GM19468 (cell line): ENCODE measurements around the gene TUBB.
"Not testable (repeated sequence)": the region's sequence is repeated elsewhere in the genome, so short reads cannot be mapped to it uniquely, and the experiment has no call there.

Source experiments
- ATAC-seq: cut with Tn5 transposase; IDR thresholded peaks from one replicate; pipeline ENCODE4 v1.9.1; 2021; ENCODE audit warnings: mild to moderate bottlenecking, moderate library complexity, moderate number of reproducible peaks; ENCODE audit not compliant: unreplicated experiment; ENCODE audit errors: extremely low read depth

Gene TUBB

DNA sequence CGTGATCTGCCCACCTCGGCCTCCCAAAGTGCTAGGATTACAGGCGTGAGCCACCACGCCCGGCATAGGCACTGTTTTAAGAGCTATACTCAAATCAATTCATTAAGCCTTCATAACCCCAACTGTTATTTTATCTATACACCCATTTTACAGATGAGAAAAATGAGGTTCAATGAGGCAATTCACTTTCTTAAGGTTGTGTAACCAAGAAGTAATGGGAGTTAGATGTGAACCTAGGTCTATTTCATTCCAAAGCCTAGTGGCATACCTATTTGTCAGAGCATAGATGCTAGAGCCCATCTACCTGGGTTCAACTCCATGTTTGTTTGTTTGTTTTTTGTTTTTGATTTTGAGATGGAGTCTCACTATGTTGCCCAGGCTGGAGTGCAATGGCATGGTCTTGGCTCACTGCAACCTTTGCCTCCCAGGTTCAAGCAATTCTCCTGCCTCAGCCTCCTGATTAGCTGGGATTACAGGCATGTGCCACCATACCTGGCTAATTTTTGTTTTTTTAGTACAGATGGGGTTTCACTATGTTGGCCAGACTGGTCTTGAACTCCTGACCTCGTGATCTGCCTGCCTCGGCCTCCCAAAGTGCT, 36.4 kb downstream of the TUBB start:
- ATAC-seq, result not testable (repeated sequence)

DNA sequence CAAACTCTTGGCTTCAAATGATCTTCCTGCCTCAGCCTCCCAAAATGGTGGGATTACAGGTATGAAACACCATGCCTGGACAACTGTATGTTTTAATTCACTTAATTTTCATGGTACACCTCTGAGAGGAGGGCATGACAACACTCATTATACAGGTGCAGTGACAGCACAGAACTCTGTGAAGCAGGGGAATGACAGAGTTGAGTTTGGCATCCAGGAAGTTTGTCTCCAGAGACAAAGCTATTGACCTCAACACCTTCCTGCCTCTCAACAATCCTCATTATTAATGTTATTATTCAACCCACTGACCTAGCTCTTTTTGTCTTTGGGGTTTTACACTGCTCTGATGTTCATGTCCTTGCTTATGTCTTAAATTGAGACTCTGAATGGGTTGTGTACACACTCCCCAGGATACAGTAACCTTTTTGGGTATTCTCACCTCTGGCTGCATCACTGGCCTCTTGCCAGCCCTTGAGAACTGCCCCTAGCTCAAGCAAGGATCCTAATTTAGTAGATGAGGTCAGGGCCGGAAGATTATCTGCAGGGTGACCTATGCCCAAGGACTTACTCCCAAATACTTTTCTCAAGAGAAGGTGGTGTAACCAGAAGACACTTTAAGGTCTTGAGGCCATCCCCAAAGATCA, 37.2 kb downstream of the TUBB start:
- ATAC-seq, result no peak

DNA sequence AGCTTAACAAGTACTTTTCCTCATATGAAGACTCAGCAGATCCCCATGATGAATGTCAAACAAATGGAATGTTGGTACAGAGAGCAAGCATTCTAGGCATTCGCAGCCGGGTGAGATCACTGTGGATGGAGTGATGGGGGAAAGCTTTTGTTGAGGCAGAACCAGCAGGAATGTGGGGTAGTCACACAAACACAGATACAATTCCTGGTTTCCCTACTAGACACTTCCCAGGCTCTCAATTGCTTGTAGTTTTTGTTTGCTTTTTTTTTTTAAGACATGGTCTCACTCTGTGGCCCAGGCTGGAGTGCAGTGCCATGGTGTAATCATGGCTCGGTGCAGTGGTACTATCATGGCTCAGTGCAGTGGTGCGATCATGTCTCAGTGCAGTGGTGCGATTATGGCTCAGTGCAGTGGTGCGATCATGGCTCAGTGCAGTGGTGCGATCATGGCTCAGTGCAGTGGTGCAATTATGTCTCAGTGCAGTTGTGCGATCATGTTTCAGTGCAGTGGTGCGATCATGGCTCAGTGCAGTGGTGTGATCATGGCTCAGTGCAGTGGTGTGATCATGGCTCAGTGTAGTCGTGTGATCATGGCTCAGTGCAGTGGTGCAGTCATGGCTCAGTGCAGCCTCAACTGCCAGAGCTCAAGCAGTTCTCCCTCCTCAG, 39.6 kb downstream of the TUBB start:
- no peak for ATAC-seq

DNA sequence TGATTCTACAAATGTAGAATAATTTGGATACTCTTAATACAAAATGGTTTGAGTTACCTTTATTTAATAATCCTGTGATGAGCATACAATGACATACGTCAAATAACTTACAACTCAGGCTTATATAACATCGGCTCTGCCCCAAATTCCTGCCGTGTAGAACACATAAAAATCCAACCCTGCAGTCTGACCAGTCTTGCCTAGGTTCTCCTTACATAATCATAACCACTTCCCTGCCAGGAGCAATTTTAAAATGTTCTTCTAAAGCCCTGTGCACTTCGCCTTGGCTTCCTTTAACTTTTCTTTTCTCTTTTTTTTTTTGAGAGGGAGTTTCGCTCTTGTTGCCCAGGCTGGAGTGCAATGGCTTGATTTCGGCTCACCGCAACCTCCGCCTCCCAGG, 40.4 kb downstream of the TUBB start:
- no peak for ATAC-seq

DNA sequence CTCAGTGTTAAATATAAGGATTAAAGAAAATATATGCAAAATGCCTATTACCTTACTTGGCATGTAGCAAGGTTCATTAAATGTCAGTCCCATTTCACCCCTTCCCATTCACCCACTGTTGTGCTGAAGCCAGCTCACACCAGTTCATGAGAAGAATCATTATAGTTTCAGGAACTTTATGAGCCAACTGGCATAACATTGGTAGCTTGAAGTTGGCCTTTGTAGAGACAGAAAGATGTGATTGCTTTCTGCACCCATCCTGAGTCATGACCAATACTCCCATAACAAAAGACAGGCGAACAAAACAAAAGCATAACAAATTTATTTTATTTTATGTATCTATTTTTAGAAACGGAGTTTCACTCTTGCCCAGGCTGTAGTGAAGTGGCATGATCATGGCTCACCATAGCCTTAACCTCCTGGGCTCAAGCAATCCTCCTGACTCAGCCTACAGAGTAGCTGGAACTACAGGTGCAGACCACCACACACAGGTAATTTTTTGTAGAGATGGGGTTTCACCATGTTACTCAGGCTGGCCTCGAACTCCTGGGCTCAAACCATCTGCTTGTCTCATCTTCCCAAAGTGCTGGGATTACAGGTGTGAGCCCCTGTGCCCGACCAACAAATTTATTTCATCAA, 41.8 kb downstream of the TUBB start:
- ATAC-seq, result no peak

DNA sequence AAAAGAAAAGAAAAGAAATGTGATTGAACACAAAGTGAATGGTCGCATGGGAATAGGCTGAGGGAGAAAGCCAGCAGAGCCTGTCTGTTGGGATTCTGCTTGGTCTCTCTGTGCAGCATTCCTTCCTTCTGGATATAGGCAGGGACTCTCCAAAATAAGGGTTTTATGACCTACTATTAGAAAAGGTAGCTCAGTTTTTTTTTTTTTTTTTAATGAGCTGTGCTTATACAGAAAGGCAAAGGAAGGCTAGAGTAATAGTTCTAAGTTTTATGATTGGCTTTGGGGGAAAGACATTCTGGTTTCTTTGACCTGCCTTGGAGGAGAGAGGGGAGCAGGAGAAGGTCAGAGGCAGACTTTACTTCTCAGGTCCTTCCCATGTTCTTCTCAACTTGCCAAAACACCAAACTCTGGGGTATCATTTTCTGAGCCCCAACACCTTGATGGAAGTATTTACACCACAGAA, 43.0 kb downstream of the TUBB start:
- no peak for ATAC-seq

DNA sequence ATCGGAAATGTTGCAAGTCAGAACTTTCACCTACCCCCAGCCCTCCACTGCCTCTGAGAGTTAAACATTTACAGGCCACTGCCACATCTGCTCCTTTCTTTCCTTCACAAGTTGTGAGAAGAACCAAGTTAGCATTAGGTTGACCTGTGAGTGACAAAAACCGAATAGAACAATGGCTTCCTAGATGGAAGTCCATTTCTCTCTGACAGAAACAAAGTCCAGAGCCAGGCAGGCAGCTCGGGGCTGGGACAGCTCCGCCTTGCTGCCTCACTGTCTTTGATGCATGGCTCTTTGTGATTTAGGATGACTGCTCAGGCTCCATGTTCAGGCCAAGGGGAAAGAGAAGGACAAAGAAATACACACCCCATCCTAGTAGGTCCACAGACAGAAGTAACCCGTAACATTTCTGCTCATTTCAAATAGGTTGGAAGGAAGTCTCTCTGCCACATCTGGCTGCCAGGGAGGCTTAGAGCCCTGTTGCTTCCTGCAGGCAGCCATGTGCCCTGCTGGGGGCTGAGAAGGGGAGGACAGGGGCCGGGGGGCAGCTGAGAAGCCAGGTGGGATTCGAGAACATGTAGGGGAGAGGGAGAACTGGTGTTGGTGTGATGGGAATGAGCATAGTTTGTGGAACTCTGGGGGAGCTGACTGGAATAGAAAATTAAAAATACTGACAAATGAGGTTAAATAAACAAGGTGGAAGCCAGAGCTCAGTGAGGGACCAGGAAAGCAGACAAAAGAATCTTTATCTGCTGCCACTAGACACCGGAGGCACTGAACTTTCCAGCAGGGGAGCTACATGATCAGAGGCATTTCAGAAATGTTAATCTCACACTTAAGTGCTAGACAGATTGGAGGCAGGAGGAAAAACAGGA, 43.7 kb downstream of the TUBB start:
- ATAC-seq, result no peak

DNA sequence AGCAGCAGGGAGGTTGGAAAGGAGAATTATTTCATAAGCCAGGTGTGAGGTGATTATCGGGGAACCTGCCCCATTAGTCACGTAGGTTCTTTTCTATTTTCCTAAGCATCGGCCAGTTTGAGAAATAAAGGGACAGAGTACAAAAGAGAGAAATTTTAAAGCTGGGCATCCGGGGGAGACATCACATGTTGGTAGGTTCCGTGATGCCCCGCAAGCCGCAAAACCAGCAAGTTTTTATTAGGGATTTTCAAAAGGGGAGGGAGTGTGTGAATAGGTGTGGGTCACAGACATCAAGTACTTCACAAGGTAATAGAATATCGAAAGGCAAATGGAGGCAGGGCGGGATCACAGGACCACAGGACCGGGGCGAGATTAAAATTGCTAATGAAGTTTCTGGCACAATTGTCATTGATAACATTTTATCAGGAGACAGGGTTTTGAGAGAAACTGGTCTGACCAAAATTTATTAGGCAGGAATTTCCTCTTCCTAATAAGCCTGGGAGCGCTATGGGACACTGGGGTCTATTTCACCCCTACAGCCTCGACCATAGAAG, 44.4 kb downstream of the TUBB start:
- not testable (repeated sequence) for ATAC-seq

DNA sequence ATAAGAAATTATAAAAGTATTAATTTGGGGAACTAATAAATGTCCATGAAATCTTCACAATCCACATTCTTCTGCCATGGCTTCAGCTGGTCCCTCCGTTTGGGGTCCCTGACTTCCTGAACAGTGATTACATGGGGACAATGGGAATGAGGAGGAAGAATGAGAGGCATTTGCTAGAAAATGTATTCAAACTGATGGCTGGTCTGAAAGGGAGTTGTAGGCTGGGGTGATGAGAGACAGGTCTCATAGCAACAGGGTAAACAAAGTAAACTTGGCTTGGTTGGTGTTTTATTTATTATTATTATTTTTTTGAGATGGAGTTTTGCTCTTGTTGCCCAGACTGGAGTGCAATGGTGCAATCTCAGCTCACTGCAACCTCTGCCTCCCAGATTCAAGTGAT, 45.3 kb downstream of the TUBB start:
- not testable (repeated sequence) for ATAC-seq

DNA sequence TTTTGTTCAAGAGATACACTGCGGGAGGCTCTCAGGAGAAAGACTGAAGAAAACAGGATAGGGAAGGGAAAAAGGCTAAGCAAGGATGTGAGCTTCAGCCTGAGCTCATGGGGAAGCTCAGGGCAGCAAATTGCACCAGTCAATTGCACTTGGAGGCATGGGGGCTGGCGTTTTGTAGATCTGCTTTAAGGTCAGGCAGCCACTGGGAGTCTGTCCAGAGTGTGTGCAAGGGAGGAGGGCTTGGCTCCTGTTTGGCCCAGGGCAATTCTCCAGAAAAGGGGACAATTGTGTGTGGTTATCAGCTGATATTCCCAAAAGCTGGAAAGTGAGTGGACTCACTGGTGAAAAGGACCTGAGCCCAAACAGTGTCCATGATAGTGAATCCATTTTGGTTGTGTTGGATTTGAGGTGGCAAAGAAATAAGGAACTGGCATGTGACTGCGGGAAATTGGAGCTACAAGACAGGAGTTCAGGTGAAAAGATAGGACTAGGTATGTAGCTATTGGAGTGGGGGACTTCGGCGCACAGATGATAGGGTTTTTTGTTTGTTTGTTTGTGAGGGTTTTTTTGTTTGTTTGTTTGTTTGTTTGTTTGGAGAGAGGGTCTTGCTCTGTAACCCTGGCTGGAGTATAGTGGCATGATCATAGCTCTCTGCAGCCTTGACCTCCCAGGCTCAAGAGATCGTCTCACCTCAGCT, 46.5 kb downstream of the TUBB start:
- no peak for ATAC-seq

DNA sequence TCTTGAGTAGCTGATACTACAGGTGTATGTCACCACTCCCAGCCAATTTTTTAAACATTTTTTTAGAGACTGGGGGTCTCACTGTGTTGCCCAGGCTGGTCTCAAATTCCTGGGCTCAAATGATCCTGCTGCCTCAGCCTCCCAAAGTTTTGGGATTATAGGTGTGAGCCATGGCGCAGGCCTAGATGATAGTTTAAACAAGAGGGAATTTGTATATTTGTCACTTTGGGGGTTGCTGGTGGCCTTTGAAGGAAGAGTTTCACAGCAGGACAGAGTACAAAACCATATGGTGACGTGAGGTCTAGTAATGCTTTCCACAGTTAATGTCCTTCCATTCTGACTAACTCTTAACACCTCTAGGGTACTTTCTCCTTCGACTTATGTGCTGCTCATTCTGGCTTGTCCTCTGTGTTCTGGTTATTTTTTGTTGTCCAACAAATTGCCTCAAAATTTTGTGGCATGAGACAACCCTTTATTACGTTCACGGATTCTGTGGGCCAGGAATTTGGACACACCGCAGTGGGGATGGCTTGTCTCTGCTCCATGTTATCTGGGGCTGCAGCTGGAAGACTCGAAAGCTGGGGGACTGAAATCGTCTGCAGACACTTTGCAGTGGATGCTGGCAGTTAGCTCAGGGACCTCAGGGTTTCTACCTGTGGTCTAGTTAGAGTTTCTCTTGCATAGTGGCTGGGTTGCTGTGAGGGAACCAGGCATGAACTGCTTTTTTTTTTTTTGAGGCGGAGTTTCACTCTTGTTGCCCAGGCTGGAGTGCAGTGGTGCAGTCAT, 47.2 kb downstream of the TUBB start:
- ATAC-seq, result peak; percentile 56

DNA sequence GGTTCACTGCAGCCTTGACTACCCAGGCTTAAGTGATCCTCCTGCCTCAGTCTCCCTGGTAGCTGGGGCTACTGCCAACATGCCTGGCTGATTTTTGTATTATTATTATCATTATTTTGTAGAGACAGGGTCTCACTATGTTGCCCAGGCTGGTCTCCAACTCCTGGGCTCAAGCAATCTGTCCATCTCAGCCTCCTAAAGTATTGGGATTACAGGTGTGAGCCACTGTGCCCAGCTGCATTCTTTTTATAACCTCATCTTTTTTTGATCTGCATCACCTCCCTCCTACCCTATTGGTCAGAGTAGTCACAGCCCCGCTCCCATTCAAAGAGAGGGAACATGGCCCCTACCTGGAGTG, 47.8 kb downstream of the TUBB start:
- ATAC-seq, result no peak

DNA sequence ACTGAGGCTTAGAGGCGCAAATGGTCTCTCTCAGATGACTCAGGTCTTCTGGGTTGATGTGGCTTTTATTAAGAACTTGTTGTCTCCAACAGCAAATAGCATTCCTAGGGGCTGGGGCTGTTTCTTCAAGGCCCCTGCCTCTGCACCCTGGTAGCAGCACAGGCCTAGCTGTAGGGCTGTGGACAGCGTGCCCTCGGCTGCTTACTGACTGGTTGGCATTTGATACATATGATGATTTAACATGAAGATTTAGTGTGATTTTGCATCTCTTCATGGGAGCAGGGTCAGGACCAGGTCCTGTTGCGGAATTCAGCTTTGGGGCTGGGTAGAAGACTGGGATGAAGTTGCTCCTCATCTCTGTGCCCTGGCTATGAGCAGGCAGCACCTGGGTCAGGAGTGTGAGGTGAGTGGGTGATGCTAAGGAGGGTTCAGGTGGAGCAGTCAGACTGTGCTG, 48.5 kb downstream of the TUBB start:
- ATAC-seq, result no peak

DNA sequence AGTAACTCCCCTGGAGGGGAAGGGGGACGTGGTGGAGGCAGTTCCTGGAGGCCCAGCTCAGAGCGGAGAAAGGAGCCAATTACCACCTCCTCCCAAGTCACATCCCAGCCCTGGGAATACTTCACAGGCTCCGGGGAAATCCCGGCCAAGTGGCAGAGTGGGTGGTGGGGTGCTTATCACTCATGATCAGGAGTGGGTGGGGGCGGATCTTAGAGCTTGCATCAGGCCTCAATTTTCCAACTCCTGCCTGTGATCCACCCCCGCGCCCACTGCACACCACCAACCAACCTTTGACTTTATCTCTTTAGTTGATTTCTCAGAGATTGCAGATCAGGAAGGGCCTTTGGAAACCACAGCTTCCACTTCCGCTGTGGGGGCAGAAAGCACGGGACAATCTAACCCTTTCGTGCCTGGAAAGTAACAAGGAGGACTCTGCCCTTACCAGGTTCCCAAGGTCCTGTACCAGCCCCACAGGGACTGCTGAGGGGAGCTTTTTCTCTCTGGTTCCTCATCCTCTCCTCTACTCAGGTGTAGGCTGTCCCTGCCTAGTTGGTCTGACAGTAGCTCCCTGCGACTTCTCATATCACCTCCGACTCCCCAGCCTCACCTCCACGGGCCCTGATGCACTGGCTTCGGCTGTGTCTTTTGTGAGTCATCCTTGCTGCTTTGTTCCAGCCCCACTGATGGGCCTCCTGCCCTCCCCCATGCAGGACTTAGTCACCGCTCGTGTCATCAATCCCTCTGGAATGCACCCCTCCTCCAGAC, 49.1 kb downstream of the TUBB start:
- no peak for ATAC-seq

DNA sequence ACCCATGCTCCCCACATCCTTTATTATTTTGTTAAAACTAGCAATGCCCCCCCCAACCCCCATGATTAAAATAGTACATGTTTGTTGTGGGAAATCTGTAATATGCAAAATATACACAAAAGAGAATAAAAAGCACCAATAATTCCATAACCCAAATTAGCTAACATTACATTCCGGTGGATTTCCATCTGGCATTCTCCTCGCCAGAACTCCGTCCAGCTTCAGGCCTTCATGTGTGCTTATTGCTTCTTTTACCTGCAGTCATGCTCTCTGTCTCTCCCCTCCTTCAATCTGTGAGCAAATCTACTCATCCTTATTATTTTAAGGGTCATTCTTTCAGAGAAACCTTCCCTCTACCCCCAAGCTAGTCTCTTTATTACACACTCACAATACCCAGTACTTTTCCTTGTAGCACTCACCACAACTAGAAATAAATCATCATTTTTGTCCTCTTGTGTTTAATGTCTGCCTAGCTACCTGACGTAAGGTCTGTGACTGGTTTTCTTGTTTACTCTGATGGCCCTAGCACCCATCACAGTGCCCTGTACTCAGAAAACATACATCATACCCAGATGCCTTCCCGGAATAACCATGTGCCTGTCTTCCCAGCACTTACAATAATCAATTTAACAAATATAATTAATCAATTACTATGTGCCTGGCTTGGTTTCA, 49.8 kb downstream of the TUBB start:
- ATAC-seq, result no peak

DNA sequence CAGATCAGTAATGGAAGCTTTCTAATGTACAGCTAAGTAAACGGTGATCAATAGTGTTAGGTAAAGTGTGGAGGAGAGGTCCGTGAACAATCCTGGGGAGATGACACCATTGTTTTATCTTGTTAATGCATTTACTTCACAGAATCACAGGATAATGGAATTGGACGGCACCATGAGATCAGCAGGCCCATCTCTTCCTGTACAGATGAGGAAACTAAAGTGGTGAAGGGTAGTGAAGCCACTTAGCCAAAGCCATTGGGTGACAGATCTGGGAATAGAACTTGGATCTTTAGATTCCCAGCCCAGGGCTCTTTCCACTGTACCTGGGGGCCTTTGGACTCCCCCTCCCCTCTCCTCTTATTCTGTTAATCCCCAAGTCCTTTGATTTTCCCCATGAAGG, 50.4 kb downstream of the TUBB start:
- ATAC-seq, result no peak

DNA sequence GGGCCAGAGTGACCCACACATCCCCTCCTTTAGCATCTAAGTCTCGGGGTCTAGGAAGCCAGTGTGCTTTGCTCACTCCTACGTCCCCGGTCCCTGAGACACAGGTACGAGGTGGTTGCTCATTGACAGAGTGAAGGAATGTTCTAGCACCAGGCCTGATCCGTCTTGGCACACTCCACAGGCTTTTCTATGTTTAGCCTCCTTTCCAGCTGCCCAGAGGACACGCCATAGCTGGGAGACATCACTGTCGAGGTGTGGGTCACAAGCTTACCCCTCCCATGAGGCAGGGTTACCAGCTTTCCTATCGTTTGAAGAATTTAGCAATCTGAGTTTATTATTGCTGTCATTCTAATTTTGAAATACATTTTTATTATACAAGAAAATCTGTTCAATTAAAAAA, 54.5 kb downstream of the TUBB start:
- ATAC-seq, result no peak
